Transverse colon (tissue), 3 donors: Measurements from ENCODE around the gene TOR4A.

Source experiments
- POLR2A ChIP-seq: fragments of 450-650 bp; IDR thresholded peaks from one replicate; pipeline ENCODE4 v1.6.1; 2016; ENCODE audit warnings: antibody characterized with exemption, mild to moderate bottlenecking, moderate library complexity
- POLR2AphosphoS5 ChIP-seq, 3 donors: sonication (generic); formaldehyde crosslinking; IDR thresholded peaks; one replicate each; pipeline ENCODE4 v1.6.1; 2016; ENCODE audit warnings: antibody characterized with exemption in 3 of 3

DNA sequence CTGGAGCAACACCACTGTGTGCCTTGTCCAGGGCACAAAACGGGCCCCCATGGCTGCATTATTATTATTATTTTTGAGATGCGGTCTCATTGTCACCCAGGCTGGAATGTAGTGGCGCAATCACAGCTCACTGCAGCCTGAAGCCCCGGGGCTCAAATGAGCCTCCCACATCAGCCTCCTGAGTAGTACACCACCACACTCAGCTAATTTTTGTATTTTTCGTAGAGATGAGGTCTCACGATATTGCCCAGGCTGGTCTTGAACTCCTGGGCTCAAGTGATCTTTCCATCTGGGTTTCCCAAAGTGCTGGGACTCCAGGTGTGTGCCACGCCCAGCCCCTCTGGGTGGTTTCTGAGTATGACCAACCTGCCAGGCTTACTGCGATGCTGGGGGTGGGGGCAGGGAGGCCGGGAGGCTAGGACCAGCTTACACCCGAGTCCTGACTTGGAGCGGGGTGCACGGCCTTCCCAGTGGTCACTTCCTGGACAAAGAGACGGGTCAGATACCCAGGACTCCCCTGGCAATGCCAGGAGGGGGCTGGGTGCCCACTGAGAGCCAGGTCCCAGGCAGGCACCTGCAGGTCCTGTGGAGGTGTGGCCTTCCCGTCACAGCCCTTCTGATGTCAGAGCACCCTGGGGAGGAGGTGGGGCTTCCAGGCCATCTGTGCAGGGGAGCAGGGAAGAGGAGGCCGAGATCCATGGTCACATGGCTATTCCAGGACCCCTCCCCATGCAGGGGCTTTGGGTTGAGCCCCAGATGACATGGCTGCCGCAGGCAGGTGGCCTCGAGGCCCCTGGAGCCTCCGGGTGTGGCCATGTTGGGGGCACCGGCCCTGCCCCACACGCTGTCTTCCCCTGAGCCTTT lies 32.9 kb downstream of the TOR4A start:
- TF ChIP-seq POLR2AphosphoS5 (IDR thresholded peaks at IDR 0.05) (no peak), POLR2A (no peak)
